Measurements from ENCODE around the gene TNNT1. TPM values are rescaled to one million over a fixed set of nuclear protein-coding genes. Genes with fewer than 3 reads are reported as not detected.

The TNNT1 gene
- polyA plus RNA-seq, 1 of the 3 experiments (the other 2 are of a cell fraction), result 39.5 TPM

DNA sequence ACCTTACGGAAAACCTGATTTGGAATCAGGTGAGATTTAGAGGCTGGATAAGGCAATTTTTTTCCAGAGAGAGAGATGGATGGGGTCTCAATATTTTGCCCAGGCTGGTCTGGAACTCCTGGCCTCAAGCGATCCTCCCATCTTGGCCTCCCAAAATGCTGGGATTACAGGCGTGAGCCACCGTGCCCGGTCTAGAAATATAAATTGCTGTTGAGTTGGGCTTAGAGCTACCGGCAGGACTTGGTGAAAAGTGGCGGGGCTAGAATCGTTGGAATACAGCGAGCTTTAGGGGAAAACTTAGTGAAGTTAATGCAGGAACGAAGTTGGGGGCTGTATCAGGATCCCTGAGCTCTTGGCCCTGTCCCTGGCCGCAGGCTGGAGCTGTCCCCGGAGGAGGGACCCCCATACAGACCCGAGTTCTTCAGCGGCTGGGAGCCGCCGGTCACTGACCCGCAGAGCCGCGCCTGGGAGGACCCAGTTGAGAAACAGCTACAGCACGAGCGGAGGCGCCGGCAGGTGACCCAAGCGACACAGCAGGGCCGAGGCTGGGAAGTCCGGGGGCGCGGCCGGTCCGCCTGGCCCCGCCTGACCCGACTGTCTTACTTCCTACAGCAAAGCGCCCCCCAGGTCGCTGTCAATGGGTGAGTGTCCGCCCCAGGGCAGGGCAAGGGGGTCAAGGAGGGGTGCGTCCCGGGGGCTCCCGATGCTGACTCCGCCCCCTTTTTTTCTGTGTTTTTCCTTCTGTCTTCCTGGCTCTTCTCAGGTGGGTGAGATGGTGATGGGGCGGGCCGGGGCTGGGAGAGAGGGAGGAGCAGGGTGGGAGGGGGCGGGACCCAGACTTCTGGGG, 65.8 kb downstream of the TNNT1 start:
- Histone ChIP-seq H4K20me1 (ENCODE audit: insufficient read depth) (peaks cover 11% of the 10 kb centered on the region), H3F3A (replicated peaks; ENCODE audit: insufficient read depth) (peaks cover 16% of the 10 kb centered on the region), H2AFZ (ENCODE audit: low read depth) (no peak overlapping the region), H3K36me3 (replicated peaks in 1 of 2; ENCODE audit: control insufficient read depth in 1 of 2, insufficient read depth in 2 of 2, low read length in 1 of 2) (no peaks in the 10 kb centered on the region), H3K27ac (ENCODE audit: low read depth in 2 of 2, low read length in 1 of 2) (no peak overlapping the region), H3K4me1 (ENCODE audit: control insufficient read depth in 1 of 2, insufficient read depth in 2 of 2, low read depth in 1 of 2, low read length in 1 of 2) (peaks cover 9 to 39% of the 10 kb centered on the region in 2 experiments; a peak in 2 of 4 replicates), H3K9ac (no peak overlapping the region), H3K4me2 (no peak overlapping the region), H3K9me2 (no peaks in the 10 kb centered on the region), H3K9me3 (no peaks in the 10 kb centered on the region), H3K79me2 (ENCODE audit: insufficient read depth) (no peaks in the 10 kb centered on the region), H3K4me3 (ENCODE audit: low read depth in 2 of 2, low read length in 1 of 2) (no peak overlapping the region), H3K27me3 (ENCODE audit: insufficient read depth) (no peaks in the 10 kb centered on the region)
- POLR2A ChIA-PET, result no interaction called here
- CTCF ChIA-PET, result interaction anchor here (1.3 to 1.8 kb wide), 3 partner anchors 49 to 58 kb away, joined by 3 to 7 read pairs (median 5); no protein-coding TSS in a partner anchor
- DNase-seq, result no peak
- TF ChIP-seq GATA2 (CRISPR knock-in tag; IDR thresholded peaks at IDR 0.05) (no peak), TAF1 (IDR thresholded peaks at IDR 0.05; ENCODE audit: borderline replicate concordance, low read depth, low read length) (no peak), POLR2AphosphoS5 (IDR thresholded peaks at IDR 0.05; ENCODE audit: low read depth, low read length) (no peak), REST (IDR thresholded peaks at IDR 0.05; ENCODE audit: low read depth, low read length) (no peak), GABPA (IDR thresholded peaks at IDR 0.05; ENCODE audit: low read depth) (no peak), ELF1 (IDR thresholded peaks at IDR 0.05) (no peak)
- 91% methylated on average over 41 of the region's 42 CpGs for WGBS (ENCODE audit: low lambda C conversion rate)

Small RNAs within 50 kb of the gene (small RNA-seq; reads per million reads assigned to genes)
- gene MIR7975 (0 reads per million in 7 experiments), gene RF01210 (0 reads per million in 7 experiments)

Other genes starting within 250 kb of the TNNT1 start
- not detected in 2 replicates for gene NCR1, start 243.1 kb downstream of the TNNT1 start, polyA plus RNA-seq (2012; rRNA removed)
- gene NLRP7, start 201.7 kb downstream of the TNNT1 start, polyA plus RNA-seq (2012; rRNA removed), result not detected in 2 replicates
- gene NLRP2, start 182.8 kb downstream of the TNNT1 start, polyA plus RNA-seq (2012; rRNA removed), result 0.08 and 0.15 TPM in 2 replicates
- gene GP6, start 110.9 kb downstream of the TNNT1 start, polyA plus RNA-seq (2012; rRNA removed), result 0.12 and 0.24 TPM in 2 replicates
- gene RDH13, start 86.1 kb downstream of the TNNT1 start, polyA plus RNA-seq (2012; rRNA removed), result 8.9 and 9.6 TPM in 2 replicates
- 9.6 and 12.9 TPM in 2 replicates for gene EPS8L1, start 73.3 kb downstream of the TNNT1 start, polyA plus RNA-seq (2012; rRNA removed)
- 83.9 and 87.3 TPM in 2 replicates for gene PPP1R12C, start 31.6 kb downstream of the TNNT1 start, polyA plus RNA-seq (2012; rRNA removed)
- gene TNNI3, start 8.5 kb upstream of the TNNT1 start, polyA plus RNA-seq (2012; rRNA removed), result 9.1 and 11.4 TPM in 2 replicates
- 2.4 and 2.5 TPM in 2 replicates for gene DNAAF3, start 17.4 kb upstream of the TNNT1 start, polyA plus RNA-seq (2012; rRNA removed)
- gene SYT5, start 31.1 kb upstream of the TNNT1 start, polyA plus RNA-seq (2012; rRNA removed), result 0.21 and 0.39 TPM in 2 replicates
- gene PTPRH, start 60.3 kb upstream of the TNNT1 start, polyA plus RNA-seq (2012; rRNA removed), result 0.86 and 1.1 TPM in 2 replicates
- gene TMEM86B, start 79.6 kb upstream of the TNNT1 start, polyA plus RNA-seq (2012; rRNA removed), result 2.0 and 3.0 TPM in 2 replicates
- gene PPP6R1, start 109.8 kb upstream of the TNNT1 start, polyA plus RNA-seq (2012; rRNA removed), result 44.9 and 47.8 TPM in 2 replicates
- 51.7 and 55.4 TPM in 2 replicates for gene HSPBP1, start 130.9 kb upstream of the TNNT1 start, polyA plus RNA-seq (2012; rRNA removed)
- 32.2 and 49.7 TPM in 2 replicates for gene BRSK1, start 134.8 kb upstream of the TNNT1 start, polyA plus RNA-seq (2012; rRNA removed)
- gene TMEM150B, start 176.1 kb upstream of the TNNT1 start, polyA plus RNA-seq (2012; rRNA removed), result not detected in 2 replicates
- 14.0 and 14.4 TPM in 2 replicates for gene KMT5C, start 190.7 kb upstream of the TNNT1 start, polyA plus RNA-seq (2012; rRNA removed)
- 0.58 and 0.74 TPM in 2 replicates for gene COX6B2, start 205.5 kb upstream of the TNNT1 start, polyA plus RNA-seq (2012; rRNA removed)
- not detected in 2 replicates for gene GARIN5B, start 214.1 kb upstream of the TNNT1 start, polyA plus RNA-seq (2012; rRNA removed)
- 13.2 and 16.1 TPM in 2 replicates for gene IL11, start 221.3 kb upstream of the TNNT1 start, polyA plus RNA-seq (2012; rRNA removed)
- gene TMEM190, start 227.6 kb upstream of the TNNT1 start, polyA plus RNA-seq (2012; rRNA removed), result 0.77 and 0.91 TPM in 2 replicates
- gene TMEM238, start 235.1 kb upstream of the TNNT1 start, polyA plus RNA-seq (2012; rRNA removed), result 0.08 and 0.12 TPM in 2 replicates
- 2,297 and 2,368 TPM in 2 replicates for gene RPL28, start 236.7 kb upstream of the TNNT1 start, polyA plus RNA-seq (2012; rRNA removed)